Measurements from ENCODE around the gene SLC10A1. TPM values are rescaled to one million over a fixed set of nuclear protein-coding genes. Genes with fewer than 3 reads are reported as not detected.

Gene SLC10A1
- total and polyA plus RNA-seq, 3 donors from 2014 or later, result 0.30 TPM; not detected in 2

GRCh38 chr14:69763761-69764510, 33.1 kb downstream of the SLC10A1 start:
- DNase-seq, result no peak
- Histone ChIP-seq H3K4me1 (peaks cover 14% of the 10 kb centered on the region), H3K27ac (no peak overlapping the region), H3K27me3 (no peaks in the 10 kb centered on the region), H3K36me3 (ENCODE audit: low read depth, missing control alignments) (no peaks in the 10 kb centered on the region), H3K4me3 (no peak overlapping the region), H3K9me3 (no peaks in the 10 kb centered on the region)
- intact Hi-C loops (cut with DNase I; ENCODE audit: low total_unique reads), result no loop called here
- TF ChIP-seq POLR2A (IDR thresholded peaks at IDR 0.05) (no peak), CTCF (IDR thresholded peaks at IDR 0.05) (no peak)
- WGBS, 2 donors, result 79 to 86% methylated on average over 6 of the region's 6 CpGs

GRCh38 chr14:69760810-69761209, 36.2 kb downstream of the SLC10A1 start:
- WGBS, 2 donors, result 55 to 69% methylated on average over 1 of the region's 1 CpG
- intact Hi-C loops (cut with DNase I; ENCODE audit: low total_unique reads), result no loop called here
- no peaks in the 10 kb centered on the region for H3K36me3 ChIP-seq (ENCODE audit: low read depth, missing control alignments)
- H3K4me3 ChIP-seq, result no peak overlapping the region
- no peak for DNase-seq
- no peak overlapping the region for H3K27ac ChIP-seq
- no peaks in the 10 kb centered on the region for H3K9me3 ChIP-seq
- H3K4me1 ChIP-seq, result no peaks in the 10 kb centered on the region
- TF ChIP-seq CTCF (IDR thresholded peaks at IDR 0.05) (no peak), POLR2A (IDR thresholded peaks at IDR 0.05) (no peak)
- H3K27me3 ChIP-seq, result no peaks in the 10 kb centered on the region

- no peak for DNase-seq
- H3K4me1 ChIP-seq, result no peaks in the 10 kb centered on the region
- H3K9me3 ChIP-seq, result no peaks in the 10 kb centered on the region
- H3K27ac ChIP-seq, result no peak overlapping the region
- H3K27me3 ChIP-seq, result no peaks in the 10 kb centered on the region
- WGBS, 2 donors, result 80 to 91% methylated on average over 3 of the region's 3 CpGs
- no peak for TF ChIP-seq CTCF (IDR thresholded peaks at IDR 0.05)
- TF ChIP-seq POLR2A (IDR thresholded peaks at IDR 0.05), result no peak
- H3K36me3 ChIP-seq (ENCODE audit: low read depth, missing control alignments), result no peaks in the 10 kb centered on the region
- intact Hi-C loops (cut with DNase I; ENCODE audit: low total_unique reads), result no loop called here
- no peak overlapping the region for H3K4me3 ChIP-seq
These were observed 40.7 kb downstream of the SLC10A1 start for GRCh38 chr14:69756298-69756697.

- Histone ChIP-seq H3K27me3 (no peaks in the 10 kb centered on the region), H3K4me3 (no peak overlapping the region), H3K4me1 (no peaks in the 10 kb centered on the region), H3K27ac (no peak overlapping the region), H3K36me3 (ENCODE audit: low read depth, missing control alignments) (no peaks in the 10 kb centered on the region), H3K9me3 (no peaks in the 10 kb centered on the region)
- no peak for DNase-seq
- no peak for TF ChIP-seq CTCF (IDR thresholded peaks at IDR 0.05)
- TF ChIP-seq POLR2A (IDR thresholded peaks at IDR 0.05), result no peak
- WGBS, 2 donors, result 61 to 63% methylated on average over 2 of the region's 2 CpGs
- intact Hi-C loops (cut with DNase I; ENCODE audit: low total_unique reads), result no loop called here
These were observed 41.3 kb downstream of the SLC10A1 start for GRCh38 chr14:69755784-69756183.

- no peak for TF ChIP-seq CTCF (IDR thresholded peaks at IDR 0.05)
- no peak for TF ChIP-seq POLR2A (IDR thresholded peaks at IDR 0.05)
- H3K36me3 ChIP-seq (ENCODE audit: low read depth, missing control alignments), result no peaks in the 10 kb centered on the region
- no peak overlapping the region for H3K4me3 ChIP-seq
- DNase-seq, result no peak
- no peak overlapping the region for H3K27ac ChIP-seq
- no peaks in the 10 kb centered on the region for H3K27me3 ChIP-seq
- intact Hi-C loops (cut with DNase I; ENCODE audit: low total_unique reads), result no loop called here
- no peaks in the 10 kb centered on the region for H3K9me3 ChIP-seq
- H3K4me1 ChIP-seq, result no peaks in the 10 kb centered on the region
These were observed 41.7 kb downstream of the SLC10A1 start for GRCh38 chr14:69755296-69755695.
